ENCODE data around the gene RNF223. TPM values are rescaled to one million over a fixed set of nuclear protein-coding genes. Genes with fewer than 3 reads are reported as not detected.
"Not testable (repeated sequence)": the region's sequence is repeated elsewhere in the genome, so short reads cannot be mapped to it uniquely, and the experiment has no call there.

Gene RNF223
- total and polyA plus RNA-seq, 4 donors = 0.14 TPM; not detected in 3

DNA sequence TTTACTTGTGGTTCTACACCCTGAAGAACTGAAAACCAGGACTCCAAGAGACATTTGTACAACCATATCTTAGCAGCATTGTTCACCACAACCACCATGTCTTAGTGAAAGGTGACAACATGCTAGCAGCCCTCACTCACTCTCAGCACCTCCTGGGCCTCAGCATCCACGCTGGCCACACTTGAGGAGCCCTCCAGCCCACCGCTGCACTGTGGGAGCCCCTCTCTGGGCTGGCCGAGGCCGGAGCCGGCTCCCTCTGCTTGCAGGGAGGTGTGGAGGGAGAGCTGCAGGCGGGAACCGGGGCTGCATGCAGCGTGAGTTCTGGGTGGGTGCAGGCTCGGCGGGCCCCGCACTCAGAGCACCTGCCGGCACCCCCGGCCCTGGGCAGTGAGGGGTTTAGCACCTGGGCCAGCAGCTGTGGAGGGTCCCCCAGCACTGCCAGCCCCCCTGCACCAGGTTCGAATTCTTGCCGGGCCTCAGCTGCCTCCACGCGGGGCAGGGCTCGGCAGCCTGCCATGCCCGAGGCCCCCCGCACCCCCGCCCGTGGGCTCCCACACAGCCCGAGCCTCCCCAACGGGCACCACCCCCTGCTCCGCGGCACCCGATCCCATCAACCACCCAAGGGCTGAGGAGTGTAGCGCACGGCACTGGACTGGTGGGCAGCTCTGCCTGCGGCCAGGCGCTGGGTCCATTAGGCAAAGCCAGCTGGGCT is 32.6 kb upstream of the RNF223 start:
- Histone ChIP-seq H3K36me3 (ENCODE audit: control insufficient read depth in 4 of 4, insufficient read depth in 3 of 4, low read depth in 1 of 4, low read length in 3 of 4) (no peaks in the 10 kb centered on the region), H3K9ac (ENCODE audit: low read depth in 1 of 2, low read length in 2 of 2) (no peak overlapping the region), H3K27me3 (ENCODE audit: control insufficient read depth in 4 of 4, insufficient read depth in 4 of 4, low read length in 3 of 4) (no peaks in the 10 kb centered on the region), H3K27ac (ENCODE audit: low read depth in 1 of 2, low read length in 2 of 2) (no peak overlapping the region), H3K4me3 (ENCODE audit: low read depth in 1 of 3, low read length in 3 of 3) (no peak overlapping the region), H3K4me1 (ENCODE audit: control insufficient read depth in 4 of 4, insufficient read depth in 4 of 4, low read length in 3 of 4) (no peaks in the 10 kb centered on the region), H3K9me3 (ENCODE audit: control insufficient read depth in 4 of 4, low read length in 3 of 4) (no peaks in the 10 kb centered on the region)
- TF ChIP-seq, protein P1, sequence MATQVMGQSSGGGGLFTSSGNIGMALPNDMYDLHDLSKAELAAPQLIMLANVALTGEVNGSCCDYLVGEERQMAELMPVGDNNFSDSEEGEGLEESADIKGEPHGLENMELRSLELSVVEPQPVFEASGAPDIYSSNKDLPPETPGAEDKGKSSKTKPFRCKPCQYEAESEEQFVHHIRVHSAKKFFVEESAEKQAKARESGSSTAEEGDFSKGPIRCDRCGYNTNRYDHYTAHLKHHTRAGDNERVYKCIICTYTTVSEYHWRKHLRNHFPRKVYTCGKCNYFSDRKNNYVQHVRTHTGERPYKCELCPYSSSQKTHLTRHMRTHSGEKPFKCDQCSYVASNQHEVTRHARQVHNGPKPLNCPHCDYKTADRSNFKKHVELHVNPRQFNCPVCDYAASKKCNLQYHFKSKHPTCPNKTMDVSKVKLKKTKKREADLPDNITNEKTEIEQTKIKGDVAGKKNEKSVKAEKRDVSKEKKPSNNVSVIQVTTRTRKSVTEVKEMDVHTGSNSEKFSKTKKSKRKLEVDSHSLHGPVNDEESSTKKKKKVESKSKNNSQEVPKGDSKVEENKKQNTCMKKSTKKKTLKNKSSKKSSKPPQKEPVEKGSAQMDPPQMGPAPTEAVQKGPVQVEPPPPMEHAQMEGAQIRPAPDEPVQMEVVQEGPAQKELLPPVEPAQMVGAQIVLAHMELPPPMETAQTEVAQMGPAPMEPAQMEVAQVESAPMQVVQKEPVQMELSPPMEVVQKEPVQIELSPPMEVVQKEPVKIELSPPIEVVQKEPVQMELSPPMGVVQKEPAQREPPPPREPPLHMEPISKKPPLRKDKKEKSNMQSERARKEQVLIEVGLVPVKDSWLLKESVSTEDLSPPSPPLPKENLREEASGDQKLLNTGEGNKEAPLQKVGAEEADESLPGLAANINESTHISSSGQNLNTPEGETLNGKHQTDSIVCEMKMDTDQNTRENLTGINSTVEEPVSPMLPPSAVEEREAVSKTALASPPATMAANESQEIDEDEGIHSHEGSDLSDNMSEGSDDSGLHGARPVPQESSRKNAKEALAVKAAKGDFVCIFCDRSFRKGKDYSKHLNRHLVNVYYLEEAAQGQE (IDR thresholded peaks at IDR 0.05) = no peak
- TF ChIP-seq, protein P2, sequence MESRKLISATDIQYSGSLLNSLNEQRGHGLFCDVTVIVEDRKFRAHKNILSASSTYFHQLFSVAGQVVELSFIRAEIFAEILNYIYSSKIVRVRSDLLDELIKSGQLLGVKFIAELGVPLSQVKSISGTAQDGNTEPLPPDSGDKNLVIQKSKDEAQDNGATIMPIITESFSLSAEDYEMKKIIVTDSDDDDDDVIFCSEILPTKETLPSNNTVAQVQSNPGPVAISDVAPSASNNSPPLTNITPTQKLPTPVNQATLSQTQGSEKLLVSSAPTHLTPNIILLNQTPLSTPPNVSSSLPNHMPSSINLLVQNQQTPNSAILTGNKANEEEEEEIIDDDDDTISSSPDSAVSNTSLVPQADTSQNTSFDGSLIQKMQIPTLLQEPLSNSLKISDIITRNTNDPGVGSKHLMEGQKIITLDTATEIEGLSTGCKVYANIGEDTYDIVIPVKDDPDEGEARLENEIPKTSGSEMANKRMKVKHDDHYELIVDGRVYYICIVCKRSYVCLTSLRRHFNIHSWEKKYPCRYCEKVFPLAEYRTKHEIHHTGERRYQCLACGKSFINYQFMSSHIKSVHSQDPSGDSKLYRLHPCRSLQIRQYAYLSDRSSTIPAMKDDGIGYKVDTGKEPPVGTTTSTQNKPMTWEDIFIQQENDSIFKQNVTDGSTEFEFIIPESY (IDR thresholded peaks at IDR 0.05) = no peak
- TF ChIP-seq RXRA (IDR thresholded peaks at IDR 0.05) (no peak), FOXA2 (IDR thresholded peaks at IDR 0.05) (no peak), HNF4G (IDR thresholded peaks at IDR 0.05) (no peak), RAD21 (IDR thresholded peaks at IDR 0.05) (no peak), GABPA (IDR thresholded peaks at IDR 0.05 in 1 of 2, conservative IDR thresholded peaks at IDR 0.05 in 1 of 2) (no peak)
- TF ChIP-seq, protein P3, sequence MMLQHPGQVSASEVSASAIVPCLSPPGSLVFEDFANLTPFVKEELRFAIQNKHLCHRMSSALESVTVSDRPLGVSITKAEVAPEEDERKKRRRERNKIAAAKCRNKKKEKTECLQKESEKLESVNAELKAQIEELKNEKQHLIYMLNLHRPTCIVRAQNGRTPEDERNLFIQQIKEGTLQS (IDR thresholded peaks at IDR 0.05) = no peak
- DNase-seq (ENCODE audit: low spot score) = no peak
- 96% methylated on average over 31 of the region's 31 CpGs for WGBS

DNA sequence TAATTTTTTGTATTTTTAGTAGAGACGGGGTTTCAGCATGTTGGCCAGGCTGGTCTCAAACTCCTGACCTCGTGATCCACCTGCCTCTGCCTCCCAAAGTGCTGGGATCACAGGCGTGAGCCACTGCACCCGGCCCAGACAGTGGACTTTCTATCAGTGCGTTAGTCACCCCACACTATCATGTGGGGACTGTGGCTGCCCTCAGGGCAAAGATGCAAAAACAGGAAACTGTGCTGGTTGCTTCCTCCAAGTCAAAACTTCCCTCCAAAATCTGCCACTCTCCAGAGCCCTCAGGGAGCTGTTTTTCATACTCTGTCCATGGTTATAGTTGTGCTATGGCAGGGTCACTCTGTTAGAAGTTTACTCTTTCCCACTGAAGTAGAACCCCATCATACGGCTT is 30.0 kb upstream of the RNF223 start:
- not testable (repeated sequence) for H3K36me3 ChIP-seq (ENCODE audit: control insufficient read depth in 4 of 4, insufficient read depth in 3 of 4, low read depth in 1 of 4, low read length in 3 of 4); H3K27me3 ChIP-seq (ENCODE audit: control insufficient read depth in 4 of 4, insufficient read depth in 4 of 4, low read length in 3 of 4); H3K9ac ChIP-seq (ENCODE audit: low read depth in 1 of 2, low read length in 2 of 2); H3K9me3 ChIP-seq (ENCODE audit: control insufficient read depth in 4 of 4, low read length in 3 of 4); H3K4me3 ChIP-seq (ENCODE audit: low read depth in 1 of 3, low read length in 3 of 3); H3K27ac ChIP-seq (ENCODE audit: low read depth in 1 of 2, low read length in 2 of 2); DNase-seq (ENCODE audit: low spot score); H3K4me1 ChIP-seq (ENCODE audit: control insufficient read depth in 4 of 4, insufficient read depth in 4 of 4, low read length in 3 of 4)
- WGBS = 79% methylated on average over 6 of the region's 6 CpGs

DNA sequence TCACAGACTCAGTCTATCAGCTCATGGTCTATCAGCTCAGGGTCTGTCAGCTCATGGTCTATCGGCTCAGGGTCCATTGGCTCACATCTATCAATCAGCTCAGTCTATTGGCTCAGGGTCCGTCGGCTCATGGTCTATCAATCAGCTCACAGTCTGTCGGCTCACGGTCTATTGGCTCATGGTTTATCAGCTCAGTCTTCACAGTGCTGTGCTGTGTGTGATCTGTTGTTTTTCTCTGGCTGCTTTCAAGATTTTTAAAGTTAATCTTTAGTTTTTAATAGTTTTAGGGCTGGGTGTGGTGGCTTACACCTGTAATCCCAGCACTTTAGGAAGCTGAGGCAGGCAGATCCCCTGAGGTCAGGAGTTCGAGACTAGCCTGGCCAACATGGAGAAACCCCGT is 27.4 kb upstream of the RNF223 start:
- TF ChIP-seq JUND (IDR thresholded peaks at IDR 0.05) = no peak
- TF ChIP-seq, protein P4, sequence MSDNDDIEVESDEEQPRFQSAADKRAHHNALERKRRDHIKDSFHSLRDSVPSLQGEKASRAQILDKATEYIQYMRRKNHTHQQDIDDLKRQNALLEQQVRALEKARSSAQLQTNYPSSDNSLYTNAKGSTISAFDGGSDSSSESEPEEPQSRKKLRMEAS (IDR thresholded peaks at IDR 0.05) = no peak
- no peak for TF ChIP-seq RAD21 (IDR thresholded peaks at IDR 0.05)
- TF ChIP-seq HNF4A (conservative IDR thresholded peaks at IDR 0.05) = no peak
- TF ChIP-seq SP1 (IDR thresholded peaks at IDR 0.05) = no peak
- no peak overlapping the region for H3K9ac ChIP-seq (ENCODE audit: low read depth in 1 of 2, low read length in 2 of 2)
- WGBS = 86% methylated on average over 7 of the region's 7 CpGs
- no peaks in the 10 kb centered on the region for H3K36me3 ChIP-seq (ENCODE audit: control insufficient read depth in 4 of 4, insufficient read depth in 3 of 4, low read depth in 1 of 4, low read length in 3 of 4)
- H3K4me1 ChIP-seq (ENCODE audit: control insufficient read depth in 4 of 4, insufficient read depth in 4 of 4, low read length in 3 of 4) = no peaks in the 10 kb centered on the region
- H3K27ac ChIP-seq (ENCODE audit: low read depth in 1 of 2, low read length in 2 of 2) = no peak overlapping the region
- no peak for DNase-seq (ENCODE audit: low spot score)
- no peaks in the 10 kb centered on the region for H3K9me3 ChIP-seq (ENCODE audit: control insufficient read depth in 4 of 4, low read length in 3 of 4)
- H3K27me3 ChIP-seq (ENCODE audit: control insufficient read depth in 4 of 4, insufficient read depth in 4 of 4, low read length in 3 of 4) = no peaks in the 10 kb centered on the region
- H3K4me3 ChIP-seq (ENCODE audit: low read depth in 1 of 3, low read length in 3 of 3) = no peak overlapping the region

Measured in liver (tissue), 9 donors.